Fibroblast of the aortic adventitia (primary cell): ENCODE data around the gene GPC4. TPM values are rescaled to one million over a fixed set of nuclear protein-coding genes. Genes with fewer than 3 reads are reported as not detected.
A peak's percentile ranks its signal among the peaks of the same experiment; 100 is the strongest.

Source experiments
- DNase-seq: peaks from one replicate; pipeline ENCODE4 v3.0.0-alpha.2; 2010; ENCODE audit warnings: low read depth
- H3K4me3 ChIP-seq: 2 replicates; pipeline ENCODE4 v1.5.1; 2011; ENCODE audit warnings: low read depth, mild to moderate bottlenecking, control low read depth, low read length, moderate library complexity
- CTCF ChIP-seq: IDR thresholded peaks from 2 replicates; pipeline ENCODE4 v1.5.1; 2011; ENCODE audit warnings: mild to moderate bottlenecking, low read length, control low read depth, inconsistent platforms; ENCODE audit not compliant: insufficient read depth
- total RNA-seq: library from RNA; depleted of rRNA; stranded (reverse); fragments of >200 nt; gene quantifications from 2 replicates; pipeline ENCODE4 v1.2.3, GENCODE V29; 2012; ENCODE audit warnings: low replicate concordance

GPC4 gene
- total RNA-seq, 1 donor = 0.54 TPM

- no peak overlapping the region for H3K4me3 ChIP-seq
- TF ChIP-seq CTCF = no peak
- no peak for DNase-seq
Observed at GRCh38 chrX:133362538-133362937, 52.8 kb downstream of the GPC4 start.

DNA sequence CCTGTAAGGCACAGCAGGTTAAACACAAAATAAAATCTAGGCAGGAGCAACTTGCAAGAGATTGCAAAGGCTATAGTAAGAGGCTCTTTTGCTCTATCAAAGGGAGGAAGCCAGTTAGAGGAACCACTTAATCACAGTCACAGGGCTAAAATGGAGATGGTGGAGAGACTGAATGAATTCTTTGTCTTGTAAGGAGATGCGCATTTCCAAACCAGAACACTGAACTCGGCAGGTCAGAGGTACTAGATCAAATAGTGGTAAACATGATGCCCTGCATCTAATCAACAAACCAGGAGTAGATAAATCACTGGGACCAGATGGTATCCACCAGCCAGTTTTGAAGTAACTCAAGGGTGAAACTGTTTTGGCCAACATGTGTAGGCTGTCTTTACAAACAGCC lies 55.8 kb downstream of the GPC4 start:
- TF ChIP-seq CTCF = no peak
- no peak overlapping the region for H3K4me3 ChIP-seq
- DNase-seq = no peak

- TF ChIP-seq CTCF = no peak
- DNase-seq = no peak
Observed at GRCh38 chrX:133353233-133353632, 62.1 kb downstream of the GPC4 start.

DNA sequence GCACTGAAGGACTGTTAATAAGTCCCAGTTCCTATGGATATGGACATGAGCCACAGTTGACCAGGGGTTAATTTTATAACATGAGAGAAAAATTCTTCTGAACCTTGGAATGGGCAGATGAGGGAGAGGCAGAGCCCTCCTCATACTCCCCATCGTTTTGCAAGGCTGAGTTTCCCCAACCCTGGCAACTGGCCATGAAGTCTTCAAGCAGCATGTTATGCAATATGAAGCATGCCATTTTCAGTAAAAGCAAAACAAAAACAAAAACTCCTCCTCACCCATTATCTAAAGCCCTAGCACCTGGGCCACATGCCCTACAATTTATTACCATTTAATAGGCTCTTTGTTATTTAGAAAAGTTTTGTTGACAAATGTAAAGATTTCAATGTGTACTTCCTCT lies 64.5 kb downstream of the GPC4 start:
- DNase-seq = peak; percentile 11
- H3K4me3 ChIP-seq = no peak overlapping the region
- TF ChIP-seq CTCF = no peak

More at GRCh38 chrX:133353233-133353632, 62.1 kb downstream of the GPC4 start:
- no peak overlapping the region for H3K4me3 ChIP-seq

GRCh38 chrX:133346026-133346425 lies 69.3 kb downstream of the GPC4 start:
- no peak overlapping the region for H3K4me3 ChIP-seq
- DNase-seq = no peak
- no peak for TF ChIP-seq CTCF

GRCh38 chrX:133339566-133339965 lies 75.7 kb downstream of the GPC4 start:
- TF ChIP-seq CTCF = no peak
- no peak overlapping the region for H3K4me3 ChIP-seq
- no peak for DNase-seq

- TF ChIP-seq CTCF = no peak
Observed at GRCh38 chrX:133337250-133337649, 78.0 kb downstream of the GPC4 start.

More at GRCh38 chrX:133337250-133337649, 78.0 kb downstream of the GPC4 start:
- no peak overlapping the region for H3K4me3 ChIP-seq
- DNase-seq = peak; percentile 14
